Measurements from ENCODE around the gene STK4.

DNA sequence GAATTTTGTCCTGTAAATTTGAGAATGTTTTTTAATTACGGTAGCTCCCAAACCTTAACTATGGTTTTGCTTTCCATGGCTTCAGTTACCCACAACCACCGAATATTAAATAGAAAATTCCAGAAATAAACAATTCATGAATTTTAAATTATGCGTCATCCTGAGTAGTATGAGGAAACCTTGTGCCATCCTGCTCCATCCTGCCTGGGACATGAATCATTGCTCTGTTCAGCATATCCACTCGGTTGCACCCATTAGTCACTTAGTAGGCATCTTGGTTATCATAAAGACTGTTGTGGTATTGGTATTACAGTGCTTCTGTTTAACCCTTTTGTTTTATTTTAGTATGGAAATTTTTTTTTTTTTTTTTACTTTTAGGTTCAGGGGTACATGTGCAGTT is 94.9 kb downstream of the STK4 start:
- TF ChIP-seq TAF1 (IDR thresholded peaks at IDR 0.05; ENCODE audit: borderline replicate concordance, insufficient read depth, low read length) (no peak), POLR2AphosphoS5 (IDR thresholded peaks at IDR 0.05; ENCODE audit: low read depth, low read length) (no peak), SIN3A (IDR thresholded peaks at IDR 0.05; ENCODE audit: borderline replicate concordance, insufficient read depth, low read length) (no peak)
- TF ChIP-seq, protein P1, sequence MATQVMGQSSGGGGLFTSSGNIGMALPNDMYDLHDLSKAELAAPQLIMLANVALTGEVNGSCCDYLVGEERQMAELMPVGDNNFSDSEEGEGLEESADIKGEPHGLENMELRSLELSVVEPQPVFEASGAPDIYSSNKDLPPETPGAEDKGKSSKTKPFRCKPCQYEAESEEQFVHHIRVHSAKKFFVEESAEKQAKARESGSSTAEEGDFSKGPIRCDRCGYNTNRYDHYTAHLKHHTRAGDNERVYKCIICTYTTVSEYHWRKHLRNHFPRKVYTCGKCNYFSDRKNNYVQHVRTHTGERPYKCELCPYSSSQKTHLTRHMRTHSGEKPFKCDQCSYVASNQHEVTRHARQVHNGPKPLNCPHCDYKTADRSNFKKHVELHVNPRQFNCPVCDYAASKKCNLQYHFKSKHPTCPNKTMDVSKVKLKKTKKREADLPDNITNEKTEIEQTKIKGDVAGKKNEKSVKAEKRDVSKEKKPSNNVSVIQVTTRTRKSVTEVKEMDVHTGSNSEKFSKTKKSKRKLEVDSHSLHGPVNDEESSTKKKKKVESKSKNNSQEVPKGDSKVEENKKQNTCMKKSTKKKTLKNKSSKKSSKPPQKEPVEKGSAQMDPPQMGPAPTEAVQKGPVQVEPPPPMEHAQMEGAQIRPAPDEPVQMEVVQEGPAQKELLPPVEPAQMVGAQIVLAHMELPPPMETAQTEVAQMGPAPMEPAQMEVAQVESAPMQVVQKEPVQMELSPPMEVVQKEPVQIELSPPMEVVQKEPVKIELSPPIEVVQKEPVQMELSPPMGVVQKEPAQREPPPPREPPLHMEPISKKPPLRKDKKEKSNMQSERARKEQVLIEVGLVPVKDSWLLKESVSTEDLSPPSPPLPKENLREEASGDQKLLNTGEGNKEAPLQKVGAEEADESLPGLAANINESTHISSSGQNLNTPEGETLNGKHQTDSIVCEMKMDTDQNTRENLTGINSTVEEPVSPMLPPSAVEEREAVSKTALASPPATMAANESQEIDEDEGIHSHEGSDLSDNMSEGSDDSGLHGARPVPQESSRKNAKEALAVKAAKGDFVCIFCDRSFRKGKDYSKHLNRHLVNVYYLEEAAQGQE (IDR thresholded peaks at IDR 0.05; ENCODE audit: insufficient read depth in 1 of 2, low read depth in 2 of 2, low read length in 2 of 2): no peak
